Right ventricle myocardium inferior (tissue), 1 donor: Measurements from ENCODE around the gene SH3TC1. TPM values are rescaled to one million over a fixed set of nuclear protein-coding genes. Genes with fewer than 3 reads are reported as not detected.
A peak's percentile ranks its signal among the peaks of the same experiment; 100 is the strongest.

Source experiments
- ATAC-seq: fragments of 200-7000 bp; cut with Tn5 transposase; one replicate; pipeline ENCODE4 v1.9.1; 2020; ENCODE audit warnings: mild to moderate bottlenecking, moderate library complexity
- DNase-seq: peaks from one replicate; pipeline ENCODE4 v3.0.0; 2021; ENCODE audit errors: missing footprints
- intact Hi-C: fragments of 100-400 bp; cut with DNase I; formaldehyde crosslinking; loops from one replicate; pipeline ENCODE4 v1.11.0; 2022
- long read RNA-seq: library from polyadenylated mRNA; unstranded; transcript quantifications from one replicate; pipeline ENCODE4 v2.0.0, GENCODE V29; 2021
- total RNA-seq: library from RNA; stranded (reverse); fragmentation: NEBNext Ultra II Directional; extraction: Animal tissue kit (Norgen Biotek cat#: 25700); gene quantifications from one replicate; pipeline ENCODE4 v1.2.1, GENCODE V29; 2021
- donor health status: DM: no; HTN: yes; CAD: no; lungs with severe emphysema.

SH3TC1 gene
- total RNA-seq = 11.2 TPM
- long read RNA-seq, full-length matches to known transcripts = 1 of 13 reads
- long read RNA-seq, partial matches to known transcripts = 3 of 13 reads
- long read RNA-seq, other reads (novel, unspliced or antisense) = 9 of 13 reads

DNA sequence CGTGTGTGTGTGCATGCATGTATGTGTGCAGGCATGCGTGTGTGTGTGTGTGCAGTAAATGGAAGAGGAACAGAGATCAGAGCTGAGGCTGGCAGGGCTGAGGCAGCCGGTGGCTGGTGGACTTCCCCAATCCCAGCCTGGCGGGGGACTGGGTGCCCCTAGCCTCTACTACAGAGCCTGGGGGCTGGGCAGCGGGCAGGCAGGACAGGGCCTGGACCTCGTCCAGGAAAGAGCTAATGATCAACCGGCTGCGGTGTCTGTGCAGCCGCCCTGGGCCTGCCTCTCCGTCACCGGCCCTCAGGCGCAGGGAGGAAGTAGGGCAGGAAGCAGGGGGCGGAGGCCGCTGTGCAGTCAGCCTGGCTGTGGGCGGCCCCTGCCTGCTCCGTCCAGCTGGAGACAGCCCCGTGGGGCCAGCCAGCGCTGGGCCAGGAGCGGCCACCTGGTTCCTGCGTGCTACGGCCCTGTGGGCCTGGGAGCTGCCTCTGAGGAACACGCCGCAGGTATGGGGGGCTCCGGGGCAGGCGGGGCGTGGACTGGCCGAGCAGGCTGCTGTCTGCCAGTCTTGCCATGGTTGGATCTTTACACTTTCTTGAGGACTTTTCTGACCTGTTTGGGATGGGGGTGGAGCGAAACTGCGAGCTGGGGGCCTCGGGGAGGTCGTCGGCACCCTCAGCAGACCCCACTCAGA lies at the start of gene SH3TC1:
Gene SH3TC1, plus strand, starts transcription at position 385 of the 688 bp plus-strand sequence. CDS start 5,905 bp downstream, outside the sequence.
- ATAC-seq (peak; percentile 92), DNase-seq (peak; percentile 95)
- intact Hi-C loops = no loop called here

DNA sequence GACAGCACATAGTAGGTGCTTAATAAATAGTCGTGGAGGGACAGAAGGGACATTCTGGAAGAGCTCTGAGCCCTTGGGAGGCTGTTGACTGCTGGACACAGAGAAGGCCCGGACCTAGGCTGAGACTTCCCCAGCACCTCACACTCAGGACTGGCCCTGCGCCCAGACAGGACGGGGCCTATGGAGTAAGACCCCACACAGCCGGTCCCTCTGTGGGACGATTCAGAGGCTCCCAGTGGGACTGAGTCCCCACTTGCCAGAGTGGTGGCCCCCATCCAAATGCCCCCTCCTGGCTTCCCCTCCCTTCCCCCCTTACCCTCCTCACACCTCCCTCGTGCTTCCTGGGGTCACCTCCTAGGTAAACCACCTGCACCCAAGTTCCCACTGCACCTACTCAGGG lies 49.4 kb upstream of the SH3TC1 start:
- ATAC-seq = no peak
- intact Hi-C loops = no loop called here
- no peak for DNase-seq

DNA sequence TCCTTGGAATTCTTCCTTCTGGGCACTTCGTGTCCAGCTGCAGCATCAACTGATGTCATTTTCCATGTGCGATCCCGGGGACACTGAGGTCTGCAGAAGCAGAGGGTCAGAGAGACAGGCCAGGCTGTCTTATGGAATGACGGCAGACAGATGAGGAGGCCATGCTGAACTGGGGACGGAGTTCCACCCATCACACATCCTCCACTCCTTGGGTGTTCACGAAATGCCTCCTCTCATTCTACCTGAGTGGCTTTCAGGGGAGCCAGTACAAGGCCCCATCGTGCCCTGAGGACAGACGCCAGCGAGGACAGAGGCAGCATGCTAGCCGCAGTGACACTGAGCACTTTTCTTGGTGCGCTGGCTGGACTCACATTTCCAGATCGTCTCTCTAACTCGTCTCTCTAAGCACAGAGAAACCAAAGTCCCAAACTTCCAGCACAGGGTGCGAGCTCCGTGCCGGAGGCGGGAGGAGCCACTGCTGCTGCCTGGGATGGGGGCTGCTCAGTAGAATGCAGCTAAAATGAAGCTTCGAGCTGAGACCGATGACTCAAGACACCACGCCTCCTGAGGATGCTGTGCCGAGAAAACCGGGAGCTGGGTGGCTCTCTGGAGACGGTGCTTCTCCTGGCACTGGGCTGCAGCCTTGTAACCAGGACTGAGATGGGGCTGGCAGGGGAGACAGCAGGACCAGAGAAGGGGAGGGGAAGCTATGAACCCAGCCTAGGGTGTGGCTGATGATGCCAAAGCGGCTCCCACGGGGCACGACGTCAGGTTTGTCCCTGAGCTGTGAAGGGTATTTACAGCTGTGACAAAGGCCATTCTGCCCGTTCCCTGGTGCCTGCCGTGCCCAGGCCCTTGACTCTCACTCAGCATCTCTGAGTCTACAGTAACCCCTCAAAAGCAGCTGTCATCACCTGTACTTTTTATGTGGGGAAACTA lies 48.7 kb upstream of the SH3TC1 start:
- ATAC-seq (no peak), DNase-seq (peak; percentile 59)
- intact Hi-C loops = no loop called here

DNA sequence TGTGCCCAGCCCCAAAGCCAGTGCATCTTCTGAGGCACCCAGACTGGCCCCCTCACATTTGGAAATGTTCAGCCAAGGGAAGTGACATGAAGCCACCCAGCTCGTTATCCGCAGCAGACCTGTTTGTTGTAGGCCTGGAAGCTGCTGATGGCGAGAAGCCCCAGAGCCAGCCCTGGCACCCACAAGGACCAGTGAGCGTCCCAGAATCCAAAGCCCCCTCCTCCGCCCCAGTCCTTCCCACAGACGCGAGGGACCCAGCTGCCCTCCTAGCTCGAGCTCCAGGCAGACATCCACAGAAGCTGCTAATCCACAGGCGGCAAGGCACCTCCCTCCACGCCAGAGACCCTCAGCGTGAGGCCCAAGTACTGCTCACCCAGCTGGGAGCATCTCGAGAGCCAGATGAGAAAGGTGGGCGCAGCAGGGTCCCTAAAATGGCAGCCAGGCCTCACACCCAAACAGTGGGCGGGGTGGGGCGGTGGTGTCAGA lies 47.9 kb upstream of the SH3TC1 start:
- DNase-seq = peak; percentile 65
- no peak for ATAC-seq
- intact Hi-C loops = no loop called here

DNA sequence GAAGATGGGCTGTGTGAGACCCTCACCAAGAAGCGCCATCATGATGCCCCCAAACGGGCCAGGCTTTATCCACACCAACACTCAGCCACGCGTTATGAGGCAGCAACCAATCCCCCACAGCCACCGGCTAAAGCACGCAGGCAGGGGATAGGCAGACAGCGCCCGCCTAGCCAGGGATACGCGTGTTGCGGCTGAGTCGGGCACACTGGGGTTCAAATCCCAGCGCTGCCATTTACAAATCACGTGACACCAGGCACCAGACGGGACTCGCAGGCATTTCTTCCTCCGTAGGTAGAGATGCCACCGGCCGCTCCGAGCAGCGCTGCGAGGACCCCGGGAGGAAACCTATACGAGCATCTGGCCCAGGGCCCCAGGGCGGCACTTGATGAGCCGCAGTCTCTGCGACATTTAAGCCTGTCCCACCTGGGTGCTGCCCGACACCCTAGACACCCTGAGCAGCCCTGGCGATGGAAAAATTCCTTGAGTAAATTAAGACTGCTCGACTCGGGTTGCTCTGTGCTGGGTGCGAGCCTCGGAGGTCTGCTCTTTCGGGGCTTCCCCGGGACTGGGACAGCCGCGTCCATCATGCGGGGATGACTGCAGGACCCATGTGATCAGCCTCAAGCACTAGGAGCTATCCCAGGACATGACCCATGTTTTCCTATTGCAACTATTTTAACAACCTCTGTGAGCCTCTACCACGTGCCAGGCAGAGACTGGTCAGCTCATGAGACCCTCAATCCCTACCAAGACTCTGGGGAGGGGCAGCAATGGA lies 46.8 kb upstream of the SH3TC1 start:
- ATAC-seq (peak; percentile 12), DNase-seq (peak; percentile 68)

DNA sequence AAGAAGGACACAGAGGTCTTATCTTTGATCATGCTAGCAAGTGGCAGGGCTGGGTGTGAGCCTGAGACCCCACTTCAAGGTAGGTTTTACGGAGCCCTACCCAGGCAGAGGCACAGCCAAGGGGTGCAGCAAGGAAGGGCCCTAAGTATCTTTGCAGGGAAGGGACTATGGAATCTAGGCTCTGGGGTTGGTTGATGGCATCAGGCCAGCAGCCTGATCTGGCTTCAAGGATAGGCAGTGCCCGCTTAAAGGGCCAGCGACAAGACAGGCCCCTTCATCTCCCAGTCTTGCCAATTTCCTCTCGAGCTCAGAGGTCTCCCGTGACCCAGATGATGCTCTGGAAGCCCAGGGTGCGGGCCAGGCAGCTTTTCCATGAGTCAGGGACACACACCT lies 46.2 kb upstream of the SH3TC1 start:
- intact Hi-C loops = no loop called here
- ATAC-seq (peak; percentile 22), DNase-seq (peak; percentile 49)

More for the DNA sequence above, 46.8 kb upstream of the SH3TC1 start:
- intact Hi-C loops = no loop called here

DNA sequence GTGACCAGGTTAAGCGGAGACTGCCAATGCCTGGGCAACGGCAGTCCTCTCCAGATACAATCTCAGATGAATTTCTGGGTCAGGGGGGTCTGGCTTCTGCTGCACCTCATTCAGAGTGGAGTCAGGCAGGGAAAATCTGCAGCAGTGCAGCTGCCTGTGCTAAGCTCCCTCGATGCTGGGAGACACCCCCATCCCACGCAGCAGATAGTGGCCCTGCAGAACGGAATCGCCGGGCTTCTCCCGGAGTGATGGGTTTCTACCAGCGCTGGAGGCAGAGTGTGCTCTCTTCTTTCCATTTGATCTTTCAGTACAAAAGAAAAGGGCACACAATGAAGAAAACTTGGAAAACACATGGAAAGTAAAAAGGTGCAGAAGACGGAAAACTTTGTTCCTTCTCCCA lies 45.6 kb upstream of the SH3TC1 start:
- intact Hi-C loops = no loop called here
- ATAC-seq (no peak), DNase-seq (peak; percentile 22)

DNA sequence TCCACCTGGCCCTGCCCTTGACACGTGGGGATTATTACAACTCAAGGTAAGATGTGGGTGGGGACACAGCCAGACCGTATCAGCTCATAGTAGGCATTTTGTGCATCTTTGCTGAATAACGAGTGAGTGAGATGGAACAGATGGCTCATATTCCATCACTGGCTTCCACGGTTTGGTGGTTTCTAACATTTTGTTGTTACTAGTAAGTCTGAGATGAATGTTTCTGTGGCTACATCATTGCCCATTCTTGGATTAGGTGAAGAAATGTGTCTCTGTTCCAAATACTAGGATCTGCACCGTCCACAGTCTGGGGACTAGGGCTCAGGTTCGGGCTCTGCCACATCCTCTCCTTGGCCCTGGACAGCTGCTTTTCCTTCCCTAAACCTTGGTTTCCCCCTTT lies 44.0 kb upstream of the SH3TC1 start:
- intact Hi-C loops = no loop called here
- DNase-seq (no peak), ATAC-seq (no peak)

DNA sequence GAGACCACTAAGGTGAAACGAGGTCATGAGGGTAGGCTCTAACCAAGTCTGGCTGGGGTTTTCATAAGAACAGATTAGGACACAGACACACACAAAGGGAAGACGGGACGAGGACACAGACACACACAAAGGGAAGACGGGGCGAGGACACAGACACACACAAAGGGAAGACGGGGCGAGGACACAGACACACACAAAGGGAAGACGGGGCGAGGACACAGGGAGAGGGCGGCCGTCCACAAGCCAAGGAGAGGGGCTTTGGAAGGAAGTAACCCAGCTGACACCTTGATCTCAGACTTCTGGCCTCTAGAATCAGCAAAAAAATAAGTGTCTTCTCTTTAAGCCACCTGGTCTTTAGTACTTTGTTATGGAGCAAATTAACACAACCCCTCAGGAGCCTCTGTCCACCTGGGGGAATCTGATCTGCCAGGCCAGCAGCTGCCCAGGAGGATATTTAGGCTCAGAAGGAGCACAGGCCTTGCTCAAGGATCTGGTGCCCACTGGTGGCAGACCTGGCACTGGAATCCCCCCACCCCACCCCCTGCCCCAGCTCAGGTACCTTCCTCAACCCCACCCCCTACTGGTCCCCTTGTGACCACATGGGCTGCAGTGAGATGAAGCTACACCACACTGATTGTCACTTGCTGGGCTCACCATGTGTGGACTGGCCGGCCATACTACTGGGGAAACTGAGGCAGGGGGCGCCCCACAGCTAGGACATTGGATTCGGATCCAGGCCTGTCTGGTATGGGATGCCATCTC lies 43.2 kb upstream of the SH3TC1 start:
- ATAC-seq (no peak), DNase-seq (peak; percentile 55)
- intact Hi-C loops = no loop called here

DNA sequence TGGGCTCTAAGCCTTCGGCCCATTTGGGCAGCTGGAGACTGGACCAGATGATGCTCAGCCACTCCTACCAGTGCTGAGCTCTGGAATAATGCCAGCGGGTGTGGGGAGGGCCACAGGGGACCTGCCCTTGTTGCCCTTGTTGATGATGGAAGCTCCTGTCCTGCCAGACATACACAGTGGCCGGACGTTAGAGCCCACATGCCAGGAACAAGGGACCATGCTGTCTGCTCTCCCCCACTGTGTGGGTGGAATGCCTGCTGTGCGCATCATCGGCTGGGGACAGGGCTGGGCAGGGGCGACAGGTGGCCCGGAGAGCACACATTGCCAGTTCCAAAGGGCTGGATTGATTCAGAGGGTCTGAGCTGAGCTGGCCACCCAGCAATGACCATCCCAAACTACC lies 42.5 kb upstream of the SH3TC1 start:
- DNase-seq (peak; percentile 40), ATAC-seq (no peak)
- intact Hi-C loops = no loop called here

DNA sequence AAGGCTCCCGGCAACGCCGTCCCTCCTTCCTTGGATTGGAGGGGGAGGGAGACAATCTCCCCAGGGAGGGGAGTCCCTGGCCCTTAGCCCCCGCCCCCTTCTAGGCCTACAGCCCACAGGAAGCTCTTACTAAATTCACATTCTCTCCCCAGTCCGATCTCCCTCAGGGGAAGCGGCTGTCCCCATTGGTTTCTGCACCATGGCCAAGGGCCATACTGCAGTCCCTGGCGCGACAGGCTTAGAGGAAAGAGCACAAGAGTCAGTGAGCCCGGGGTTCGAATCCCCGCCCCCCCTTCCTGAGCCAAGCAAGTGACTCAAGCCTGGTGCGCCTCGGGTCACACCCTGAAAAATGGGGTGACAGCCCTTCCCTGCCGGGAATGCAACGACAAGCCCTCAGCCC lies 41.6 kb upstream of the SH3TC1 start:
- peak; percentile 73 for DNase-seq
- ATAC-seq = no peak
- intact Hi-C loops = no loop called here

DNA sequence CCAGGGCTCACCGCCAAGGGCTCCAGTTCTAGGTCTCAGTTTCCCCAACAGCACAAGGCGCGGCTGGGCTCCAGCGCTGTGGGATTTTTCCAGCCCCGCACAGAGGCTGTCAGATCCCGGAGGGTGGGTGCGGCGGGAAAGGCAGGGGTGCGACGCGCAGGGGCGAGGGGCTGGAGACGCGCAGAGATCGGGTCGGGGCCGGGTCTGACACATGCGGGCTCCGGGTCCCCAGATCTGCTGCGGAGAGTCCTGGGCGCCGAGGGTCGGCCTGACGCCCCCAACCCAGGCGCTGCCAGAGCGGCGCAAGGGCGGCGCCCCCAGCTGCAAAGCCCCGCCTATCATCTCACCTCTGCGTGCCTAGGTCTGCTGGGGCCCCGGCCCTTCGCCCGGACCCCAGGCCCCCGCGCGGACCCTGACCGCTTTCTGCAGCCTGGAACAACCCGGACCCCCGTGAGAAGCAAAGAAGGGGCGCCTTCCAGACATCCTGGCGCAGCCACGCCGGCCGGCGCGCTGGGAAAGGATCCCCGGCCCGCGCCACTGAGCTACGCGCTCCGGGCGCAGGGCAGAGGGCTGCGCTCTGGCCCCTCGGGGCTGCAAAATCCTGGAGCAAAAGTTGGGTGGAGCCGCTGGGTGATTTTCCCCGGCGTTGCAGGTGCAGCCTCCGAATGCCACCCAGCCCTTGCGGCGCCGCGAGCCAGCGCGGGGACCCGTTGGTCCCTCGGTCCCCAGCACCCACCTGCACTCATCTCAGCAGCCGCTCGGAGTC lies 41.0 kb upstream of the SH3TC1 start:
- intact Hi-C loops = no loop called here

DNA sequence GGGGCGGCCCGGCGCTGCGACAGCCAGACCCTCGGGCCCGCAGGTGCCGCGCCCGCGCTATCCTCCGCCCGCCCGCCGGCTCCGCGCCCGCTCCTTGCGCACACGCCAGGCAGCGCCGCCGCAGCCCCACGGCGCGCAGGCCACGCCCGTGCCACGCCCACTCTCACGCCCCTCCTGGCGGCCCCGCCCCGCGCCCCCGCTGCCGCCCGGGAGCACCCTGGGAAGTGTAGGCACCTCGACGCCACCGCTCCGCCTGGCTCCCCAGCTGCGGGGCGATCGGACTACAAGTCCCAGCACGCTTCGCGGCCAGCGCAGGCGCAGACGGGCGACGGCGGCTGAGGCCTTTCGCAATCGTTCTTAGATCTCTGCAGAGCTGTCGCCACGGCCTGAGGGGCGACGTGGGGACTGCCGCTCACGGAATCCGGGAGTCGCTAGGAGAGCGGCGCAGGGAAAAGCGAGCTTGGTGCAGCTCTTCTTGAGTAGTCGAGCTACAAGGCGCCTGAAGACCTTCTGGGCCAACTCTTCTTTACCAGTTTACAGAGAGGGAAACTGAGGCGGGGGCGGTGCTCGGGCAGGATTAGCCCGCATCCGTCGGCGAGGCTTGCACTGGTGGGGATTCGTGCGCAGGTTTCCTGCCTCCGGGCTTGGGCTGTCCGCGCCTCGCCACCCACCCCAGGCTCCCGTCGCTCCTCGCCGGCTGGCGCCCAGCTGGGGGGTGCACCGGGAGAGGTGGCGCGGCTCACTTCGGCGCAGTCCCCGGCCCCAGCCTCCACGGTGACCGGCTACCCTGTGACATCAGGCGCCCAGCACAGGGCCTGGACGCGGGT lies 40.2 kb upstream of the SH3TC1 start, which contains the start of gene ABLIM2:
Gene ABLIM2, minus strand, starts transcription at position 104 of the 827 bp plus-strand sequence. CDS start 124 bp downstream, outside the sequence.
- DNase-seq = peak; percentile 99
- peak; percentile 99 for ATAC-seq
- intact Hi-C loops = no loop called here

More for the DNA sequence above, 41.0 kb upstream of the SH3TC1 start:
- ATAC-seq = no peak
- peak; percentile 63 for DNase-seq

DNA sequence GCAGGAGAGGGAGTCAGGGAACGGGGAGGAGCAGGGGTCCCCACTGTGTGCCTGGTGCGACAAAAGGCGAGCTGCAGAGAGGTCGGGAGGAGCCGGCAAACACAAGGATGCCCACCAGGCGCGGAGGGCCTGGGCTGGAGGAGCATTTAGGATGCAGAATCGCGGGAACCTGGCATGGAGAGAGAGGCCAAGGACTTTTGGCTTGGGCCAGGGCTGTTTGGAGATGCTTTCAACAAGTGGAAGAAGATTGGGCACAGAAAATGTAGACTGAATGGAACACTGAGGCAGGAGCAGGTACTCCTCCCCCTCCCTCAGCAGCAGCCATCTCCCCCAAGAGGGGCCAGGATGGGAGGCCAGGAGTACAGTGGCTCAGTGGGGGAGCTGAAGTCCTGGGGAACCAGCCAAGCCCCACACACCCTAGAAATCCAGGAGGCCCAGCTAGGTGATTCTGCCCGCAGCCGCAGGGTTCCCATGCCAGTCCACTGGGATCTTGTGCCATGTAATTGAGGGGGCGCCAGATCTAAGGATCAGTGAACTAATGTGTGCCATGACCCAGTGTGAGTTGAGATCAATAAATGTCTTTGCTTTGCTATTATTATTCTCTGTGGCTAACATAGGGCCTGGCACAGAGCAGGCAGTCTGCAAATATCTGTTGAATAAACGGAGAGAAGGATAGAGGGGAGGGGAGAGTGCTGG lies 39.4 kb upstream of the SH3TC1 start:
- peak; percentile 71 for DNase-seq
- no peak for ATAC-seq

DNA sequence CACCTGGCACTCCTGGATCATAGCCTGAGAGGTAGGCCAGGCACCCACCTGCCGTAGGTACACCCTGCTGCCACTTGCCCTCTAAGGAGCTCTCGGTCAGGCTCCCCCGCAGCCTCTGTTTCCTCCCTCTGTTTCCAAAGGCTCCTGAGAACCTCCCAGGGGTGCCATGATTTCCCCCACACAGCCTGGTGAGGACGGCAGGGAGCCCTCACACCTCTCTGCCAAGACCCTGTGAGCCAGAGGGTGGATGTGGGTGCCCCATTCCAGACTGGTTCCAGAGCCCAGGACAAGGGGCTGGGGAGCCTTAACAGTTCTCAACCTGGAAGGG lies 38.9 kb upstream of the SH3TC1 start:
- DNase-seq = peak; percentile 62
- intact Hi-C loops = no loop called here
- no peak for ATAC-seq

More for the DNA sequence above, 39.4 kb upstream of the SH3TC1 start:
- intact Hi-C loops = no loop called here

DNA sequence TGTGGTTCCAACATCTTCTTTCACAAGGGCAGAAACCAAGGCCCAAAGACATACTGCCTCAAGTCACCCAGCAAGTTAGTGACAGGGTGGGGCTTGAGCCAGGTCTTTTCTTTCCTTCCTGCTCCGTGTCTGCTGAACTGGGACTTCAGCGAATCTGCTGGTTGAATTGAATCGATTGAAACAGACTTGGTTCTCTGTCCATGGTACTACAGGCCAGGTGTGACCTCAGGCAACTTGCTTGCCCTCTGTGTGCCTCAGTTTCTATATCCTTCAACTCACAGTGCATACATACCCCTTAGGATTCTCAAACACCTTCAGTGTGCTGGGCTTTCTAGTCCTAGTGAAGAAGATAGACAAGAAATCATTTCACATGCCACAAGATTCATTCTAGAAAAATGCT lies 38.5 kb upstream of the SH3TC1 start:
- intact Hi-C loops = no loop called here
- ATAC-seq (no peak), DNase-seq (no peak)
